OCI-LY7 (cell line): ENCODE data around the gene REG1A.

Experiments
- CTCF ChIP-seq: fragments of 200-600 bp; sonication (generic); conservative IDR thresholded peaks from 2 replicates; pipeline ENCODE4 v1.5.1; 2014; ENCODE audit warnings: mild to moderate bottlenecking, antibody characterized with exemption, low read length, moderate library complexity, mixed read lengths
- EZH2phosphoT487 ChIP-seq: fragments of 200-600 bp; sonication (generic); IDR thresholded peaks from 2 replicates; pipeline ENCODE4 v1.6.1; 2018; ENCODE audit warnings: low read depth, borderline replicate concordance, mild to moderate bottlenecking, mixed run types, antibody characterized with exemption, low read length, moderate library complexity, mixed read lengths

GRCh38 chr2:79139423-79139822 is 19.1 kb downstream of the REG1A start:
- no peak for TF ChIP-seq CTCF
- no peak for TF ChIP-seq EZH2phosphoT487
